Measurements from ENCODE around the gene TEAD1. TPM values are rescaled to one million over a fixed set of nuclear protein-coding genes. Genes with fewer than 3 reads are reported as not detected.

The TEAD1 gene
- total and polyA plus RNA-seq, 7 experiments from 2014 or later, result 0.02 to 0.22 (median 0.07) TPM; not detected in 4

DNA sequence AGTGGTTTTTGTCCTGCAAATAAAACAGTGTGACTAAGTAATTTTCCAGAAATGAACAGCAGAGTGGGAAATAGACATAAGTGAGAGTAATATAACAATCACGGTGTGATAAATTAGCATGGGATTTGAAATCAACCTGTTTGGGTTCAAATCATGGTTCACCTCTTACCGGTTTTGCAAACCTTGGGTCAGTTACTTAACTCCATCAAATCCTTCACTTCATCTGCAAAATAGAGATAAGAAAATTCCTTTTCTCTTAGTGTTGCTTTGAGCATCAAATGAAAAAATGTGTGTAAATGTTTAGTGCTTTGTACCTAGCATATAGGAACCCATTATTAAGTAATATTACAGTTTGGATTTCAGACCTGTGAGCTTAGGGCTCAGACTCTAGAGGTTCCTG is 152.2 kb downstream of the TEAD1 start:
- no peak for ATAC-seq

DNA sequence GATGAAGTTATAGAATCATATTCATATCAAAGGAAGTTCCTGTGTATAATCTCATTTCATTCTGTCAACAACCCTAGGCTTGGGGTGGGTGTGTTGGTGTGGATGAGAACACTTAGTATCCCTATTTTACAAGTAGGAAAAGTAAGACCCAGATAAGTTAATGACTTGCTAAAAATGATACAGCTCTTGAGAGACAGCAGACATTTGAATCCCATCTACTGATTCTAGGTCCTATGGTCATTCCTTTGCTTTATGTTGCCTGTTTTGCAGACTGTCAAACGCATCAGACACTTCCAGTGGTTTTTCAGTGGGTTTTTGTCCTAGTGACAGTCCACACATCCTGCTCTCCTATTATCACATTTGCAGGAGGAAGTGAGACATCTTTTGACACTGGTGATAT is 153.1 kb downstream of the TEAD1 start:
- no peak for DNase-seq
- H3K4me1 Mint-ChIP-seq, result peaks cover 5 to 23% (median 12%) of the 10 kb centered on the region in 7 donors

More for the DNA sequence above, 152.2 kb downstream of the TEAD1 start:
- Mint-ChIP-seq H3K9me3 (peaks cover 0 to 4% (median 0%) of the 10 kb centered on the region in 11 donors), H3K27ac (no peak overlapping the region), H3K36me3 (peaks cover 0 to 3% (median 0%) of the 10 kb centered on the region in 5 donors), H3K27me3 (peaks cover 80 to 93% (median 86%) of the 10 kb centered on the region in 5 donors), H3K4me1 (peaks cover 5 to 23% (median 12%) of the 10 kb centered on the region in 7 donors), H3K4me3 (no peak overlapping the region)
- no peaks in the 10 kb centered on the region for H3K9me3 ChIP-seq (ENCODE audit: control insufficient read depth in 2 of 3, low read length in 3 of 3)
- H3K27me3 ChIP-seq (ENCODE audit: control insufficient read depth in 2 of 2, insufficient read depth in 2 of 2, low read length in 2 of 2), result peaks cover 0 to 13% of the 10 kb centered on the region in 2 donors
- intact Hi-C loops (cut with micrococcal nuclease), result no loop called here
- no peaks in the 10 kb centered on the region for H3K36me3 ChIP-seq (ENCODE audit: control insufficient read depth in 2 of 3, insufficient read depth in 3 of 3, low read length in 3 of 3)
- no peak overlapping the region for H3K27ac ChIP-seq (ENCODE audit: low read depth, low read length)
- H3K4me3 ChIP-seq (ENCODE audit: low read length), result no peak overlapping the region
- POLR2A ChIA-PET, result no interaction called here
- CTCF ChIA-PET, result no interaction called here
- no peak for DNase-seq
- peaks cover 0 to 6% of the 10 kb centered on the region in 2 donors for H3K4me1 ChIP-seq (ENCODE audit: control insufficient read depth in 2 of 2, insufficient read depth in 2 of 2, low read length in 2 of 2)

GRCh38 chr11:12827929-12828812 is 153.9 kb downstream of the TEAD1 start:
- H3K36me3 ChIP-seq (ENCODE audit: control insufficient read depth in 2 of 3, insufficient read depth in 3 of 3, low read length in 3 of 3), result no peaks in the 10 kb centered on the region
- H3K9me3 ChIP-seq (ENCODE audit: control insufficient read depth in 2 of 3, low read length in 3 of 3), result no peaks in the 10 kb centered on the region
- intact Hi-C loops (cut with micrococcal nuclease), result no loop called here
- peaks cover 5 to 23% (median 12%) of the 10 kb centered on the region in 7 donors for H3K4me1 Mint-ChIP-seq
- peaks cover 0 to 6% of the 10 kb centered on the region in 2 donors for H3K4me1 ChIP-seq (ENCODE audit: control insufficient read depth in 2 of 2, insufficient read depth in 2 of 2, low read length in 2 of 2)
- peaks cover 0 to 13% of the 10 kb centered on the region in 2 donors for H3K27me3 ChIP-seq (ENCODE audit: control insufficient read depth in 2 of 2, insufficient read depth in 2 of 2, low read length in 2 of 2)
- ATAC-seq, result no peak
- H3K27me3 Mint-ChIP-seq, result peaks cover 67 to 93% (median 84%) of the 10 kb centered on the region in 5 donors
- ChIA-PET CTCF (no interaction called here), POLR2A (no interaction called here)
- H3K36me3 Mint-ChIP-seq, result no peaks in the 10 kb centered on the region
- no peak overlapping the region for H3K27ac ChIP-seq (ENCODE audit: low read depth, low read length)
- H3K4me3 Mint-ChIP-seq, result peak overlapping the region; percentile 22 to 72 (median 46)
- no peak overlapping the region for H3K27ac Mint-ChIP-seq
- no peak for DNase-seq
- no peak overlapping the region for H3K4me3 ChIP-seq (ENCODE audit: low read length)
- peaks cover 0 to 4% (median 0%) of the 10 kb centered on the region in 11 donors for H3K9me3 Mint-ChIP-seq

More for the DNA sequence above, 153.1 kb downstream of the TEAD1 start:
- H3K4me3 ChIP-seq (ENCODE audit: low read length), result no peak overlapping the region
- CTCF ChIA-PET, result no interaction called here
- peaks cover 0 to 6% of the 10 kb centered on the region in 2 donors for H3K4me1 ChIP-seq (ENCODE audit: control insufficient read depth in 2 of 2, insufficient read depth in 2 of 2, low read length in 2 of 2)
- Mint-ChIP-seq H3K4me3 (no peak overlapping the region), H3K36me3 (no peaks in the 10 kb centered on the region), H3K27ac (no peak overlapping the region), H3K9me3 (peaks cover 0 to 4% (median 0%) of the 10 kb centered on the region in 11 donors), H3K27me3 (peaks cover 72 to 89% (median 84%) of the 10 kb centered on the region in 5 donors)
- ATAC-seq, result no peak
- peaks cover 0 to 13% of the 10 kb centered on the region in 2 donors for H3K27me3 ChIP-seq (ENCODE audit: control insufficient read depth in 2 of 2, insufficient read depth in 2 of 2, low read length in 2 of 2)
- POLR2A ChIA-PET, result no interaction called here
- no peaks in the 10 kb centered on the region for H3K9me3 ChIP-seq (ENCODE audit: control insufficient read depth in 2 of 3, low read length in 3 of 3)
- H3K27ac ChIP-seq (ENCODE audit: low read depth, low read length), result no peak overlapping the region
- no peaks in the 10 kb centered on the region for H3K36me3 ChIP-seq (ENCODE audit: control insufficient read depth in 2 of 3, insufficient read depth in 3 of 3, low read length in 3 of 3)
- intact Hi-C loops (cut with micrococcal nuclease), result no loop called here

GRCh38 chr11:12829131-12829530 is 154.9 kb downstream of the TEAD1 start:
- Mint-ChIP-seq H3K9me3 (peaks cover 0 to 6% (median 0%) of the 10 kb centered on the region in 11 donors), H3K4me3 (peak overlapping the region in 5 of 10 donors; percentile 15 to 72 (median 42)), H3K27me3 (peaks cover 66 to 91% (median 84%) of the 10 kb centered on the region in 5 donors), H3K4me1 (peaks cover 5 to 23% (median 12%) of the 10 kb centered on the region in 7 donors), H3K36me3 (no peaks in the 10 kb centered on the region), H3K27ac (no peak overlapping the region)
- no peaks in the 10 kb centered on the region for H3K9me3 ChIP-seq (ENCODE audit: control insufficient read depth in 2 of 3, low read length in 3 of 3)
- CTCF ChIA-PET, result no interaction called here
- DNase-seq, result no peak
- no peaks in the 10 kb centered on the region for H3K36me3 ChIP-seq (ENCODE audit: control insufficient read depth in 2 of 3, insufficient read depth in 3 of 3, low read length in 3 of 3)
- POLR2A ChIA-PET, result no interaction called here
- peaks cover 0 to 13% of the 10 kb centered on the region in 2 donors for H3K27me3 ChIP-seq (ENCODE audit: control insufficient read depth in 2 of 2, insufficient read depth in 2 of 2, low read length in 2 of 2)
- ATAC-seq, result no peak
- peaks cover 0 to 6% of the 10 kb centered on the region in 2 donors for H3K4me1 ChIP-seq (ENCODE audit: control insufficient read depth in 2 of 2, insufficient read depth in 2 of 2, low read length in 2 of 2)
- no peak overlapping the region for H3K27ac ChIP-seq (ENCODE audit: low read depth, low read length)
- no peak overlapping the region for H3K4me3 ChIP-seq (ENCODE audit: low read length)
- intact Hi-C loops (cut with micrococcal nuclease), result no loop called here

- intact Hi-C loops (cut with micrococcal nuclease), result no loop called here
- Mint-ChIP-seq H3K9me3 (peaks cover 0 to 6% (median 0%) of the 10 kb centered on the region in 11 donors), H3K4me3 (peak overlapping the region in 2 of 10 donors; percentile 37 to 72), H3K36me3 (no peaks in the 10 kb centered on the region), H3K4me1 (peaks cover 5 to 23% (median 12%) of the 10 kb centered on the region in 7 donors), H3K27ac (no peak overlapping the region), H3K27me3 (peaks cover 60 to 90% (median 83%) of the 10 kb centered on the region in 5 donors)
- no peak overlapping the region for H3K4me3 ChIP-seq (ENCODE audit: low read length)
- DNase-seq (no peak), ATAC-seq (no peak)
- POLR2A ChIA-PET, result no interaction called here
- H3K4me1 ChIP-seq (ENCODE audit: control insufficient read depth in 2 of 2, insufficient read depth in 2 of 2, low read length in 2 of 2), result peaks cover 0 to 6% of the 10 kb centered on the region in 2 donors
- H3K27me3 ChIP-seq (ENCODE audit: control insufficient read depth in 2 of 2, insufficient read depth in 2 of 2, low read length in 2 of 2), result peaks cover 0 to 13% of the 10 kb centered on the region in 2 donors
- CTCF ChIA-PET, result no interaction called here
- H3K27ac ChIP-seq (ENCODE audit: low read depth, low read length), result no peak overlapping the region
- H3K36me3 ChIP-seq (ENCODE audit: control insufficient read depth in 2 of 3, insufficient read depth in 3 of 3, low read length in 3 of 3), result no peaks in the 10 kb centered on the region
- H3K9me3 ChIP-seq (ENCODE audit: control insufficient read depth in 2 of 3, low read length in 3 of 3), result no peaks in the 10 kb centered on the region
These were observed 155.5 kb downstream of the TEAD1 start for GRCh38 chr11:12829540-12830314.

GRCh38 chr11:12831471-12832202 is 157.4 kb downstream of the TEAD1 start:
- POLR2A ChIA-PET, result interaction anchor here (0.6 kb wide), 1 partner anchor 8 kb away, joined by 3 read pairs; no protein-coding TSS in a partner anchor
- no peak overlapping the region for H3K27ac Mint-ChIP-seq

More at GRCh38 chr11:12831471-12832202, 157.4 kb downstream of the TEAD1 start:
- H3K9me3 Mint-ChIP-seq, result peaks cover 0 to 6% (median 0%) of the 10 kb centered on the region in 11 donors
- intact Hi-C loops (cut with micrococcal nuclease), result no loop called here
- H3K9me3 ChIP-seq (ENCODE audit: control insufficient read depth in 2 of 3, low read length in 3 of 3), result no peaks in the 10 kb centered on the region
- H3K36me3 Mint-ChIP-seq, result no peaks in the 10 kb centered on the region
- H3K4me1 Mint-ChIP-seq, result peaks cover 5 to 23% (median 12%) of the 10 kb centered on the region in 7 donors
- no peak for ATAC-seq
- no peak overlapping the region for H3K4me3 Mint-ChIP-seq
- no peak overlapping the region for H3K27ac ChIP-seq (ENCODE audit: low read depth, low read length)
- H3K4me3 ChIP-seq (ENCODE audit: low read length), result no peak overlapping the region
- CTCF ChIA-PET, result no interaction called here
- H3K4me1 ChIP-seq (ENCODE audit: control insufficient read depth in 2 of 2, insufficient read depth in 2 of 2, low read length in 2 of 2), result peaks cover 0 to 6% of the 10 kb centered on the region in 2 donors
- no peak for DNase-seq
- peaks cover 59 to 86% (median 74%) of the 10 kb centered on the region in 5 donors for H3K27me3 Mint-ChIP-seq
- peaks cover 0 to 8% of the 10 kb centered on the region in 2 donors for H3K27me3 ChIP-seq (ENCODE audit: control insufficient read depth in 2 of 2, insufficient read depth in 2 of 2, low read length in 2 of 2)
- no peaks in the 10 kb centered on the region for H3K36me3 ChIP-seq (ENCODE audit: control insufficient read depth in 2 of 3, insufficient read depth in 3 of 3, low read length in 3 of 3)

All from naive thymus-derived CD4-positive, alpha-beta T cell (primary cell).